Measurements from ENCODE around the gene TSPAN13.
"Not testable (repeated sequence)": the region's sequence is repeated elsewhere in the genome, so short reads cannot be mapped to it uniquely, and the experiment has no call there.

Gene TSPAN13

GRCh38 chr7:16740996-16741395 lies 12.6 kb upstream of the TSPAN13 start:
- no peak for DNase-seq (ENCODE audit: low spot score)

- peak; percentile 6 for DNase-seq (ENCODE audit: low spot score)
These were observed 11.9 kb upstream of the TSPAN13 start for GRCh38 chr7:16741676-16742075.

- DNase-seq (ENCODE audit: low spot score): no peak
These were observed 11.0 kb upstream of the TSPAN13 start for GRCh38 chr7:16742547-16742946.

- no peak for DNase-seq (ENCODE audit: low spot score)
These were observed 10.3 kb upstream of the TSPAN13 start for GRCh38 chr7:16743236-16743635.

GRCh38 chr7:16744518-16745250 lies 8.9 kb upstream of the TSPAN13 start:
- DNase-seq (ENCODE audit: low spot score): no peak

- no peak for DNase-seq (ENCODE audit: low spot score)
These were observed 7.9 kb upstream of the TSPAN13 start for GRCh38 chr7:16745645-16746044.

- no peak for DNase-seq (ENCODE audit: low spot score)
These were observed 6.5 kb upstream of the TSPAN13 start for GRCh38 chr7:16747102-16747501.

GRCh38 chr7:16753932-16754855 lies 639 bp downstream of the TSPAN13 start:
- peak; percentile 35 for DNase-seq (ENCODE audit: low spot score)

- DNase-seq (ENCODE audit: low spot score): peak; percentile 4
These were observed 1.3 kb downstream of the TSPAN13 start for GRCh38 chr7:16754856-16755317.

GRCh38 chr7:16755397-16755796 lies 1.8 kb downstream of the TSPAN13 start:
- DNase-seq (ENCODE audit: low spot score): peak; percentile 60

GRCh38 chr7:16758036-16758435 lies 4.5 kb downstream of the TSPAN13 start:
- DNase-seq (ENCODE audit: low spot score): no peak

- no peak for DNase-seq (ENCODE audit: low spot score)
These were observed 5.4 kb downstream of the TSPAN13 start for GRCh38 chr7:16758631-16759611.

GRCh38 chr7:16759840-16760239 lies 6.3 kb downstream of the TSPAN13 start:
- DNase-seq (ENCODE audit: low spot score): peak; percentile 23

GRCh38 chr7:16762177-16762576 lies 8.6 kb downstream of the TSPAN13 start:
- DNase-seq (ENCODE audit: low spot score): peak; percentile 38

GRCh38 chr7:16764942-16765341 lies 11.4 kb downstream of the TSPAN13 start:
- DNase-seq (ENCODE audit: low spot score): no peak

- no peak for DNase-seq (ENCODE audit: low spot score)
These were observed 11.9 kb downstream of the TSPAN13 start for GRCh38 chr7:16765436-16765859.

GRCh38 chr7:16769994-16770393 lies 16.4 kb downstream of the TSPAN13 start:
- not testable (repeated sequence) for DNase-seq (ENCODE audit: low spot score)

GRCh38 chr7:16770657-16771329 lies 17.2 kb downstream of the TSPAN13 start:
- DNase-seq (ENCODE audit: low spot score): no peak

GRCh38 chr7:16773326-16773725 lies 19.8 kb downstream of the TSPAN13 start:
- DNase-seq (ENCODE audit: low spot score): no peak

- no peak for DNase-seq (ENCODE audit: low spot score)
These were observed 20.3 kb downstream of the TSPAN13 start for GRCh38 chr7:16773884-16774283.

GRCh38 chr7:16774294-16774693 lies 20.7 kb downstream of the TSPAN13 start:
- DNase-seq (ENCODE audit: low spot score): no peak
